GM12878 (cell line): ENCODE measurements around the gene TEPSIN. TPM values are rescaled to one million over a fixed set of nuclear protein-coding genes. Genes with fewer than 3 reads are reported as not detected.

Experiments
- BHLHE40 ChIP-seq, 2 experiments: fragments of 450-650 bp in 1 of 2; IDR thresholded peaks; 2 replicates each; pipeline ENCODE4 v1.6.1; 2011 to 2017; ENCODE audit warnings: low read depth in 2 of 2, borderline replicate concordance in 1 of 2, improper control_type of control experiment in 1 of 2, low read length in 1 of 2, mild to moderate bottlenecking in 1 of 2
- CREB1 ChIP-seq: IDR thresholded peaks from 2 replicates; pipeline ENCODE4 v1.6.1; 2012; ENCODE audit warnings: low read depth, mild to moderate bottlenecking, inconsistent platforms
- MTA2 ChIP-seq: fragments of 450-650 bp; IDR thresholded peaks from 2 replicates; pipeline ENCODE4 v1.6.1; 2016; ENCODE audit warnings: low read depth, mild to moderate bottlenecking, moderate library complexity
- NFXL1 ChIP-seq: fragments of 450-650 bp; IDR thresholded peaks from 2 replicates; pipeline ENCODE4 v1.6.1; 2017; ENCODE audit warnings: antibody characterized with exemption, mild to moderate bottlenecking, borderline replicate concordance
- PBX3 ChIP-seq: IDR thresholded peaks from 2 replicates; pipeline ENCODE4 v1.6.1; 2011; ENCODE audit warnings: mild to moderate bottlenecking, low read depth, low read length, moderate library complexity; ENCODE audit not compliant: insufficient replicate concordance
- WRNIP1 ChIP-seq: IDR thresholded peaks from 2 replicates; pipeline ENCODE4 v1.6.1; 2011; ENCODE audit warnings: low read depth, low read length, improper control_type of control experiment, borderline replicate concordance
- ZBTB40 ChIP-seq: fragments of 450-650 bp; IDR thresholded peaks from 2 replicates; pipeline ENCODE4 v1.6.1; 2016; ENCODE audit warnings: mild to moderate bottlenecking, moderate library complexity, borderline replicate concordance
- ZNF687 ChIP-seq: fragments of 450-650 bp; IDR thresholded peaks from 2 replicates; pipeline ENCODE4 v1.6.1; 2017; ENCODE audit warnings: mild to moderate bottlenecking, moderate library complexity
- polyA plus RNA-seq, 11 experiments: library from polyadenylated mRNA; depleted of rRNA in 4 of 11; unstranded in 6 of 11; stranded (reverse) in 5 of 11; fragments of >200 nt; fragmentation: Nextera tagmentation in 4 of 11; fragmentation: Illumina TruSeq in 1 of 11; extraction: Ambion mirVana in 4 of 11; extraction: Trizol in 1 of 11; gene quantifications; 1 replicate in 1 of 11; 2 replicates in 10 of 11; pipeline versions ENCODE4 v1.2.1 to v1.2.3, GENCODE V29; 2011 to 2016; ENCODE audit warnings: inconsistent platforms in 2 of 11, missing spikeins in 2 of 11, low read depth in 1 of 11
- total RNA-seq, 4 experiments: library from RNA; depleted of rRNA in 3 of 4; stranded (reverse); fragments of >200 nt in 3 of 4; fragmentation: Illumina TruSeq in 1 of 4; extraction: Trizol in 1 of 4; gene quantifications; 2 replicates each; pipeline versions ENCODE4 v1.2.1 to v1.2.3, GENCODE V29; 2013 to 2021
- TF ChIP-seq, protein P1 (sequence below): fragments of 450-650 bp; formaldehyde crosslinking; IDR thresholded peaks from 2 replicates; pipeline ENCODE4 v1.4.0; 2020; ENCODE audit warnings: mild to moderate bottlenecking, moderate library complexity
- TF ChIP-seq, protein P2 (sequence below): fragments of 450-650 bp; formaldehyde crosslinking; IDR thresholded peaks from 2 replicates; pipeline ENCODE4 v1.4.0; 2022; ENCODE audit warnings: mild to moderate bottlenecking, moderate library complexity

The TEPSIN gene
- total and polyA plus RNA-seq, 10 of the 15 experiments (the other 5 are each of a cell fraction or from before 2014, with no cell fraction given), result 0.87 to 36.7 (median 5.3) TPM

DNA sequence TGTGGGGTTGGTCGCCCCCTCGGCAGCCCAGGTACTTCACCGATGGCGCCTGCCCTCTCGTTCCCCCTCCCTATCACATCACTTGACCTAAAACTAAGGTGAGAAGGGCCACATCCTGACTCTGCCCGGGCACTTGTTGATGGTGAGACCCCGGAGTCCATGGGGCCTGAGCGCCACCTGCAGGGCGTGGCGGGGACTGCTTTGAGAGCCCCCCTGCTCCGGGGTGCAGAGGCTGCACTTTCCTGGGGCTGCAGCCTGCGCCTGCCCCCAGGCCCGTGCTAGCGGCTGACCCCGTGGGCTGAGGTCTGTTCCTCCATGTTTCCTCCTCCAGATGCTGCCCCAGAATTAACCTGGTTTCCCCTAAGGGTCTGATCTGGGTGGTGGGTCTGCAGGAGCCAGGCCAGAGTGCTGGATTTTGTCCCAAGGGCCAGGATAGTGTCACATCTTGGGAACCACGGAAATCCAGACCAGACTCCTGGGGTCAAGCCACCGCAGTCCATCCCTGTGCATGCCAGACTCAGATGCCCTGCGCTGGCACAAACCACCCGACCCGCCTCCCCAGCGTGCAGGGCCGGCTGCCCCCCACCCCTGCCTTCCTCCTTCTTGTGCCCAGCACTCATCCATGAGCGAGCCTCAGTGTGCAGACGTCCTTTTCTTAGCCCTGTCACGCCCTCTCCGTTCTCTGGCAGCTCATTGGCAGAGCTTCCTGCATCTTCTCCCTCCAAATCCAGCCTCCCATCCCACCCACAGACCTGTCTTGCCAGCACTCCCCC is 3.0 kb upstream of the TEPSIN start (continued):
- TF ChIP-seq, protein P1, sequence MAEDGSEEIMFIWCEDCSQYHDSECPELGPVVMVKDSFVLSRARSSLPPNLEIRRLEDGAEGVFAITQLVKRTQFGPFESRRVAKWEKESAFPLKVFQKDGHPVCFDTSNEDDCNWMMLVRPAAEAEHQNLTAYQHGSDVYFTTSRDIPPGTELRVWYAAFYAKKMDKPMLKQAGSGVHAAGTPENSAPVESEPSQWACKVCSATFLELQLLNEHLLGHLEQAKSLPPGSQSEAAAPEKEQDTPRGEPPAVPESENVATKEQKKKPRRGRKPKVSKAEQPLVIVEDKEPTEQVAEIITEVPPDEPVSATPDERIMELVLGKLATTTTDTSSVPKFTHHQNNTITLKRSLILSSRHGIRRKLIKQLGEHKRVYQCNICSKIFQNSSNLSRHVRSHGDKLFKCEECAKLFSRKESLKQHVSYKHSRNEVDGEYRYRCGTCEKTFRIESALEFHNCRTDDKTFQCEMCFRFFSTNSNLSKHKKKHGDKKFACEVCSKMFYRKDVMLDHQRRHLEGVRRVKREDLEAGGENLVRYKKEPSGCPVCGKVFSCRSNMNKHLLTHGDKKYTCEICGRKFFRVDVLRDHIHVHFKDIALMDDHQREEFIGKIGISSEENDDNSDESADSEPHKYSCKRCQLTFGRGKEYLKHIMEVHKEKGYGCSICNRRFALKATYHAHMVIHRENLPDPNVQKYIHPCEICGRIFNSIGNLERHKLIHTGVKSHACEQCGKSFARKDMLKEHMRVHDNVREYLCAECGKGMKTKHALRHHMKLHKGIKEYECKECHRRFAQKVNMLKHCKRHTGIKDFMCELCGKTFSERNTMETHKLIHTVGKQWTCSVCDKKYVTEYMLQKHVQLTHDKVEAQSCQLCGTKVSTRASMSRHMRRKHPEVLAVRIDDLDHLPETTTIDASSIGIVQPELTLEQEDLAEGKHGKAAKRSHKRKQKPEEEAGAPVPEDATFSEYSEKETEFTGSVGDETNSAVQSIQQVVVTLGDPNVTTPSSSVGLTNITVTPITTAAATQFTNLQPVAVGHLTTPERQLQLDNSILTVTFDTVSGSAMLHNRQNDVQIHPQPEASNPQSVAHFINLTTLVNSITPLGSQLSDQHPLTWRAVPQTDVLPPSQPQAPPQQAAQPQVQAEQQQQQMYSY (CRISPR knock-in tag), result no peak
- TF ChIP-seq, protein P2, sequence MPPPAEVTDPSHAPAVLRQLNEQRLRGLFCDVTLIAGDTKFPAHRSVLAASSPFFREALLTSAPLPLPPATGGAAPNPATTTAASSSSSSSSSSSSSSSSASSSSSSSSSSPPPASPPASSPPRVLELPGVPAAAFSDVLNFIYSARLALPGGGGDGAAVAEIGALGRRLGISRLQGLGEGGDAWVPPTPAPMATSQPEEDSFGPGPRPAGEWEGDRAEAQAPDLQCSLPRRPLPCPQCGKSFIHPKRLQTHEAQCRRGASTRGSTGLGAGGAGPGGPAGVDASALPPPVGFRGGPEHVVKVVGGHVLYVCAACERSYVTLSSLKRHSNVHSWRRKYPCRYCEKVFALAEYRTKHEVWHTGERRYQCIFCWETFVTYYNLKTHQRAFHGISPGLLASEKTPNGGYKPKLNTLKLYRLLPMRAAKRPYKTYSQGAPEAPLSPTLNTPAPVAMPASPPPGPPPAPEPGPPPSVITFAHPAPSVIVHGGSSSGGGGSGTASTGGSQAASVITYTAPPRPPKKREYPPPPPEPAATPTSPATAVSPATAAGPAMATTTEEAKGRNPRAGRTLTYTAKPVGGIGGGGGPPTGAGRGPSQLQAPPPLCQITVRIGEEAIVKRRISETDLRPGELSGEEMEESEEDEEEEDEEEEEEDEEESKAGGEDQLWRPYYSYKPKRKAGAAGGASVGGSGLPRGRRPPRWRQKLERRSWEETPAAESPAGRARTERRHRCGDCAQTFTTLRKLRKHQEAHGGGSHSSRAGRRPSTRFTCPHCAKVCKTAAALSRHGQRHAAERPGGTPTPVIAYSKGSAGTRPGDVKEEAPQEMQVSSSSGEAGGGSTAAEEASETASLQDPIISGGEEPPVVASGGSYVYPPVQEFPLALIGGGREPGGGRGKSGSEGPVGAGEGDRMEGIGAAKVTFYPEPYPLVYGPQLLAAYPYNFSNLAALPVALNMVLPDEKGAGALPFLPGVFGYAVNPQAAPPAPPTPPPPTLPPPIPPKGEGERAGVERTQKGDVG (CRISPR knock-in tag), result no peak
- TF ChIP-seq CREB1 (no peak), BHLHE40 (IDR thresholded peaks at IDR 0.05; ENCODE audit: borderline replicate concordance in 1 of 2, low read depth in 2 of 2, low read length in 1 of 2) (peak in 1 of 2 experiments; percentile 32; a peak in 1 of 4 replicates), WRNIP1 (no peak), ZNF687 (no peak), MTA2 (no peak), PBX3 (no peak), NFXL1 (no peak), ZBTB40 (no peak)
